HEK293 (cell line): ENCODE data around the gene CPHXL.

Source experiments
- CTCF ChIA-PET: fragments of 350-600 bp; formaldehyde crosslinking; extraction: SDS; loops from one replicate; lab custom pipeline; 2021; ENCODE audit warnings: antibody characterized with exemption; lab: Yijun Ruan, JAX
- POLR2A ChIA-PET: fragments of 300-600 bp; formaldehyde crosslinking; extraction: SDS; loops from one replicate; lab custom pipeline; 2020; ENCODE audit warnings: antibody characterized with exemption, inconsistent platforms; lab: Yijun Ruan, JAX
- H3K27ac ChIP-seq: fragments of 200-500 bp; sonication (Bioruptor generic); 2 replicates; pipeline ENCODE4 v1.5.1; 2014; ENCODE audit warnings: low read depth, low read length, control low read depth, inconsistent platforms; ENCODE audit errors: extremely low read depth
- H3K36me3 ChIP-seq, 2 experiments: fragments of 200-500 bp in 1 of 2; sonication (Bioruptor generic) in 1 of 2; 1 replicate in 1 of 2; 2 replicates in 1 of 2; pipeline ENCODE4 v1.5.1; 2014 to 2017; ENCODE audit warnings: inconsistent platforms in 2 of 2, low read length in 2 of 2; ENCODE audit not compliant: control insufficient read depth in 2 of 2, insufficient read depth in 1 of 2
- H3K4me1 ChIP-seq: fragments of 200-500 bp; sonication (Bioruptor generic); 2 replicates; pipeline ENCODE4 v1.5.1; 2014; ENCODE audit warnings: mild to moderate bottlenecking, low read length, inconsistent platforms; ENCODE audit not compliant: control insufficient read depth, insufficient read depth
- H3K4me3 ChIP-seq: 2 replicates; pipeline ENCODE4 v1.5.1; 2011; ENCODE audit warnings: low read depth, mild to moderate bottlenecking, control low read depth, low read length, moderate library complexity
- H3K9me3 ChIP-seq: fragments of 200-500 bp; sonication (Bioruptor generic); 2 replicates; pipeline ENCODE4 v1.5.1; 2014; ENCODE audit warnings: low read depth, low read length, inconsistent platforms; ENCODE audit not compliant: control insufficient read depth, insufficient read depth
- EGR2 ChIP-seq: fragments of 450-650 bp; formaldehyde crosslinking; IDR thresholded peaks from 2 replicates; pipeline ENCODE4 v1.5.1; 2016; ENCODE audit warnings: low read depth, missing biosample characterization, missing genetic modification characterization
- GLI2 ChIP-seq: fragments of 450-650 bp; formaldehyde crosslinking; IDR thresholded peaks from 2 replicates; pipeline ENCODE4; 2017; ENCODE audit warnings: missing biosample characterization, missing genetic modification characterization, low read depth, borderline replicate concordance
- TSHZ1 ChIP-seq: fragments of 450-650 bp; formaldehyde crosslinking; IDR thresholded peaks from 2 replicates; pipeline ENCODE4 v1.5.1; 2016; ENCODE audit warnings: missing biosample characterization, missing genetic modification characterization, borderline replicate concordance
- WT1 ChIP-seq: fragments of 450-650 bp; formaldehyde crosslinking; IDR thresholded peaks from 2 replicates; pipeline ENCODE4 v1.5.1; 2016; ENCODE audit warnings: missing biosample characterization, missing genetic modification characterization
- ZBTB21 ChIP-seq: fragments of 450-650 bp; formaldehyde crosslinking; IDR thresholded peaks from 2 replicates; pipeline ENCODE4 v1.5.1; 2017; ENCODE audit warnings: missing biosample characterization, missing genetic modification characterization
- ZNF280D ChIP-seq: fragments of 450-650 bp; formaldehyde crosslinking; IDR thresholded peaks from 2 replicates; pipeline ENCODE4 v1.5.1; 2016; ENCODE audit warnings: missing biosample characterization, missing genetic modification characterization
- ZNF341 ChIP-seq: fragments of 450-650 bp; formaldehyde crosslinking; IDR thresholded peaks from 2 replicates; pipeline ENCODE4; 2016; ENCODE audit warnings: low read depth, missing biosample characterization, missing genetic modification characterization
- ZNF37A ChIP-seq: fragments of 450-650 bp; IDR thresholded peaks from 2 replicates; pipeline ENCODE4 v1.5.1; 2018; ENCODE audit warnings: missing biosample characterization, missing genetic modification characterization
- ZNF416 ChIP-seq: fragments of 450-650 bp; formaldehyde crosslinking; IDR thresholded peaks from 2 replicates; pipeline ENCODE4 v1.5.1; 2016; ENCODE audit warnings: missing biosample characterization, missing genetic modification characterization
- ZNF433 ChIP-seq: fragments of 450-650 bp; formaldehyde crosslinking; IDR thresholded peaks from 2 replicates; pipeline ENCODE4 v1.5.1; 2016; ENCODE audit warnings: missing biosample characterization, missing genetic modification characterization, low read depth
- ZNF558 ChIP-seq: fragments of 450-650 bp; formaldehyde crosslinking; IDR thresholded peaks from 2 replicates; pipeline ENCODE4 v1.5.1; 2016; ENCODE audit warnings: missing biosample characterization, missing genetic modification characterization
- ZNF610 ChIP-seq: fragments of 450-650 bp; formaldehyde crosslinking; IDR thresholded peaks from 2 replicates; pipeline ENCODE4 v1.5.1; 2016; ENCODE audit warnings: missing biosample characterization, missing genetic modification characterization, borderline replicate concordance
- ZNF654 ChIP-seq: fragments of 450-650 bp; formaldehyde crosslinking; IDR thresholded peaks from 2 replicates; pipeline ENCODE4 v1.5.1; 2016; ENCODE audit warnings: low read depth, missing biosample characterization, missing genetic modification characterization
- ZSCAN4 ChIP-seq: fragments of 450-650 bp; formaldehyde crosslinking; IDR thresholded peaks from 2 replicates; pipeline ENCODE4 v1.5.1; 2017; ENCODE audit warnings: missing biosample characterization, missing genetic modification characterization
- ZSCAN5A ChIP-seq: fragments of 450-650 bp; formaldehyde crosslinking; IDR thresholded peaks from 2 replicates; pipeline ENCODE4 v1.5.1; 2016; ENCODE audit warnings: missing biosample characterization, missing genetic modification characterization
- TF ChIP-seq, protein P1 (sequence below): fragments of 450-650 bp; formaldehyde crosslinking; IDR thresholded peaks from 2 replicates; pipeline ENCODE4 v1.5.1; 2017; ENCODE audit warnings: missing biosample characterization, missing genetic modification characterization
- TF ChIP-seq, protein P2 (sequence below): IDR thresholded peaks from 2 replicates; pipeline ENCODE4 v1.6.1; 2011; ENCODE audit warnings: mild to moderate bottlenecking, low read depth, low read length, borderline replicate concordance
- TF ChIP-seq, protein P3 (sequence below): fragments of 450-650 bp; formaldehyde crosslinking; IDR thresholded peaks from 2 replicates; pipeline ENCODE4 v1.5.1; 2017; ENCODE audit warnings: missing biosample characterization, missing genetic modification characterization

CPHXL gene

GRCh38 chr16:75770051-75770450, 43.8 kb upstream of the CPHXL start:
- H3K27ac ChIP-seq = no peak overlapping the region
- CTCF ChIA-PET = interaction anchor here (0.7 kb wide), 1 partner anchor 22 kb away, joined by 3 read pairs; no protein-coding TSS in a partner anchor
- no peak for TF ChIP-seq ZSCAN5A (tag by site-specific recombination)
- no peak for TF ChIP-seq WT1 (tag by site-specific recombination)
- no peak for TF ChIP-seq ZNF558 (tag by site-specific recombination)
- TF ChIP-seq, protein P1, sequence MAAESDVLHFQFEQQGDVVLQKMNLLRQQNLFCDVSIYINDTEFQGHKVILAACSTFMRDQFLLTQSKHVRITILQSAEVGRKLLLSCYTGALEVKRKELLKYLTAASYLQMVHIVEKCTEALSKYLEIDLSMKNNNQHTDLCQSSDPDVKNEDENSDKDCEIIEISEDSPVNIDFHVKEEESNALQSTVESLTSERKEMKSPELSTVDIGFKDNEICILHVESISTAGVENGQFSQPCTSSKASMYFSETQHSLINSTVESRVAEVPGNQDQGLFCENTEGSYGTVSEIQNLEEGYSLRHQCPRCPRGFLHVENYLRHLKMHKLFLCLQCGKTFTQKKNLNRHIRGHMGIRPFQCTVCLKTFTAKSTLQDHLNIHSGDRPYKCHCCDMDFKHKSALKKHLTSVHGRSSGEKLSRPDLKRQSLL (tag by site-specific recombination) = no peak
- TF ChIP-seq ZSCAN4 (tag by site-specific recombination) = no peak
- TF ChIP-seq, protein P2, sequence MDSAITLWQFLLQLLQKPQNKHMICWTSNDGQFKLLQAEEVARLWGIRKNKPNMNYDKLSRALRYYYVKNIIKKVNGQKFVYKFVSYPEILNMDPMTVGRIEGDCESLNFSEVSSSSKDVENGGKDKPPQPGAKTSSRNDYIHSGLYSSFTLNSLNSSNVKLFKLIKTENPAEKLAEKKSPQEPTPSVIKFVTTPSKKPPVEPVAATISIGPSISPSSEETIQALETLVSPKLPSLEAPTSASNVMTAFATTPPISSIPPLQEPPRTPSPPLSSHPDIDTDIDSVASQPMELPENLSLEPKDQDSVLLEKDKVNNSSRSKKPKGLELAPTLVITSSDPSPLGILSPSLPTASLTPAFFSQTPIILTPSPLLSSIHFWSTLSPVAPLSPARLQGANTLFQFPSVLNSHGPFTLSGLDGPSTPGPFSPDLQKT = no peak
- TF ChIP-seq, protein P3, sequence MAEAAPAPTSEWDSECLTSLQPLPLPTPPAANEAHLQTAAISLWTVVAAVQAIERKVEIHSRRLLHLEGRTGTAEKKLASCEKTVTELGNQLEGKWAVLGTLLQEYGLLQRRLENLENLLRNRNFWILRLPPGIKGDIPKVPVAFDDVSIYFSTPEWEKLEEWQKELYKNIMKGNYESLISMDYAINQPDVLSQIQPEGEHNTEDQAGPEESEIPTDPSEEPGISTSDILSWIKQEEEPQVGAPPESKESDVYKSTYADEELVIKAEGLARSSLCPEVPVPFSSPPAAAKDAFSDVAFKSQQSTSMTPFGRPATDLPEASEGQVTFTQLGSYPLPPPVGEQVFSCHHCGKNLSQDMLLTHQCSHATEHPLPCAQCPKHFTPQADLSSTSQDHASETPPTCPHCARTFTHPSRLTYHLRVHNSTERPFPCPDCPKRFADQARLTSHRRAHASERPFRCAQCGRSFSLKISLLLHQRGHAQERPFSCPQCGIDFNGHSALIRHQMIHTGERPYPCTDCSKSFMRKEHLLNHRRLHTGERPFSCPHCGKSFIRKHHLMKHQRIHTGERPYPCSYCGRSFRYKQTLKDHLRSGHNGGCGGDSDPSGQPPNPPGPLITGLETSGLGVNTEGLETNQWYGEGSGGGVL (tag by site-specific recombination) = no peak
- no peak for TF ChIP-seq ZNF433
- TF ChIP-seq TSHZ1 = no peak
- TF ChIP-seq ZNF37A (tag by site-specific recombination) = no peak
- TF ChIP-seq ZNF341 (tag by site-specific recombination) = no peak
- TF ChIP-seq, all 188 proteins: peak for 0
- H3K36me3 ChIP-seq = no peaks in the 10 kb centered on the region
- no peak overlapping the region for H3K4me3 ChIP-seq
- no peaks in the 10 kb centered on the region for H3K4me1 ChIP-seq
- POLR2A ChIA-PET = no interaction called here
- no peaks in the 10 kb centered on the region for H3K9me3 ChIP-seq

DNA sequence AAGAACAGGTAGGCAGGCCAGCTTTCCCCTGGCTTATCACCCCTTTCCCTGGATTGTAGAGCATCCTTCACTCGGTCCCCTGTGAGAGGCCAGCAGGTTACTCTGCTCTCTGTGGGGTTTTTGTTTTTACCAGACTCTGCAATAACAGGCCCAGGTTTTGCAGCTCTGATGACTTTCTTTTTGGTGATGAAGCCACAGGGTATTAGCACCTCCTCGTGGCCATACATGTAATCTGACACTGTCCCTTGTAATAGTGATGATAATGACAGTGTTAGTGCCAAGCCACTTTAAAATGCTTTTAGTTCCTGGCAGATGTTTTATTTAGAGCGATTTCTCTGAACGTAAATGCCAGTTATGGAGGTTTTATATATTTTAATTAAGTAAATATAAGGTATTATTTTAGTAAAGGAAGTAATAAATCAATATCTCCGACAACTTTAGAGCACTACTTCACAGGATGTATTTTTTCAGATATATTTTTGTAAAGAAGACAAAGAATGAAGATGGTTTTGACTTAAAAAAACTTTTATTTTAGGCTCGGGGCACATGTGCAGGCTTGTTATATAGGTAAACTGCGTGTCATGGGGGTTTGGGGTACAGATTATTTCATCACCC, 38.0 kb upstream of the CPHXL start:
- Histone ChIP-seq H3K36me3 (no peaks in the 10 kb centered on the region), H3K4me1 (no peaks in the 10 kb centered on the region), H3K27ac (no peak overlapping the region), H3K9me3 (no peaks in the 10 kb centered on the region), H3K4me3 (no peak overlapping the region)
- POLR2A ChIA-PET = interaction anchor here (1.0 to 1.1 kb wide), 2 partner anchors 115 to 117 kb away, joined by 3 to 4 read pairs; partner anchors contain the start of genes KARS1 and TERF2IP
- CTCF ChIA-PET = interaction anchor here (0.5 to 1.5 kb wide), 16 partner anchors 9 to 599 kb away, joined by 3 to 15 read pairs (median 3); no protein-coding TSS in a partner anchor
- TF ChIP-seq ZNF280D (no peak), ZNF416 (no peak), EGR2 (tag by site-specific recombination) (no peak), ZNF654 (peak; percentile 77), GLI2 (tag by site-specific recombination) (no peak), ZNF610 (tag by site-specific recombination) (no peak), ZBTB21 (tag by site-specific recombination) (no peak)
